ENCODE measurements around the gene EHD3. TPM values are rescaled to one million over a fixed set of nuclear protein-coding genes. Genes with fewer than 3 reads are reported as not detected.

Gene EHD3
- total and polyA plus RNA-seq, 2 of the 4 experiments (the other 2 are of a cell fraction): 29.1 to 39.8 TPM

DNA sequence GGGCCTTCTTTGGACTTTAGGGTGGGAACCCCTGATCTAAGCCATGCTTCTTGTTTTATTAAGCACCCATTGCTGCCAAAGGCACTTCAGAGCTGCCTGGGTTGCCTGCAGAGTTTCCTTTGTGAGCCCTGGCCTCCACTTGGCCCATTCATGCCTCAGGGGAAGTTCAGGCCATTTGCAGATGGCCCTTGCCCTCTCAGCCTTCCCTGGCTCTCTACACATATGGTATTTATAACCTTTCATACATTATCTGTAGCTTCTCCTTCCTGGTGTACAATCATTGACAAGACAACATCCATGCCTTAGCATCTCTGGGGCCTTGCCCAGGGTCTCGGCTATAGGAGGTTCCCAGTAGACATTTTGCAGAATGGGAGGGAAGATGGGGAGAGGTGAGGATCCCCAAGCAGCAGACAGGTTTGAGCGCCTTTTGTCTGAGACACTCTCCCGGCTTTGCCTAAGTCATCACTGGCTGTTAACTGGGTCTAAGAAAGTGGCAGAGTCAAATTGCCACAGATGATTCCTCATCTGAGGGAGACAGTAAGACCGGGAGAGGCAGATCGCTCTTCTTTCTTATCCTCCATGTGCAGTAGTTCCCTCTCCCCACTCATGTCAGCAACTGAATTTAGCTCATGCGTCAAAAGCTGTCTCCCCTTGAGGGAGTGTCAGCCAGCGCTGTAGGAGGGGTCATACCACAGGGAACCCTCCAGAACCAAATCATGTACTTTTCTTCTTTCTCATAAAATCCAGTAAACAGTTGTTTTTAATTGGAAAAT lies 2.7 kb downstream of the EHD3 start (continued):
- no peak for TF ChIP-seq POLR2A (IDR thresholded peaks at IDR 0.05; ENCODE audit: low read depth, low read length)

DNA sequence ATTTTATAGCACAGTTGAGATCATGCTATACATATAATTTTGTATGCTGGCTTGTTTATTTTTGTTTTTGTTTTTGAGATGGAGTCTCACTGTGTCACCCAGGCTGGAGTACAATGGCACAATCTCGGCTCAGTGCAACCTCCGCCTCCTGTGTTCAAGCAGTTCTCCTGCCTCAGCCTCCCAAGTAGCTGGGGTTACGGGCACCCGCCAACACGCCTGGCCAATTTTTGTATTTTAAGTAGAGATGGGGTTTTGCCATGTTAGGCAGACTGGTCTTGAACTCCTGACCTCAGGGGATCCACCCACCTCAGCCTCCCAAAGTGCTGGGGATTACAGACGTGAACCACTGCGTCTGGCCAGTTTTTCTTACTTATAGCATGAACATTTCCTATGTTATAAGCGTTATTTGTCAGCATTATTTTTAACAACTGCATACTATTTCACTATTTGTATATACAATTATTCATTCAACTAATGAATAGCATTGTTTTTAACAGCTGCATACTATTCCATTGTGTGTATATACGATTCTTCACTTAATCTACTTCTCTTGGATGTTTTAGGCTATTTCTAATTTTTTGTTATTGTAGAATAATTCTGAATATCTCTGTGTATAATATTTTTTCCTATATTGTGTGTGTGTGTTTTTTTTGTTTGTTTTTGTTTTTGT lies 3.5 kb downstream of the EHD3 start:
- no CpG with 5 or more reads among the region's 9 CpGs for WGBS, 2 experiments (ENCODE audit: extremely low coverage in 2 of 2, insufficient read length in 1 of 2)
- dilution Hi-C loops (cut with HindIII; ENCODE audit: low sequenced_read_pairs, unreplicated experiment): no loop called here
- in situ Hi-C loops (cut with MboI; ENCODE audit: low sequenced_read_pairs): no loop called here

More for the DNA sequence above, 3.5 kb downstream of the EHD3 start:
- Histone ChIP-seq H3K27me3 (ENCODE audit: control insufficient read depth, insufficient read depth, low read length) (no peaks in the 10 kb centered on the region), H2BK120ac (ENCODE audit: low read depth, low read length) (no peak overlapping the region), H3K27ac (ENCODE audit: insufficient read depth, low read length) (no peak overlapping the region), H3K36me3 (ENCODE audit: control insufficient read depth, insufficient read depth, low read length) (no peaks in the 10 kb centered on the region), H4K5ac (ENCODE audit: low read depth, low read length) (no peak overlapping the region), H3K23ac (ENCODE audit: low read depth, low read length) (no peak overlapping the region), H2BK20ac (ENCODE audit: low read depth, low read length) (no peak overlapping the region), H4K20me1 (ENCODE audit: insufficient read depth, low read length) (peaks cover 19% of the 10 kb centered on the region), H3K18ac (ENCODE audit: low read depth, low read length) (no peak overlapping the region), H3K79me1 (ENCODE audit: low read depth in 1 of 2, low read length in 2 of 2) (peaks cover 12 to 48% of the 10 kb centered on the region in 2 experiments), H2AK5ac (ENCODE audit: low read depth, low read length) (no peak overlapping the region), H2BK5ac (ENCODE audit: low read depth, low read length, poor library complexity, severe bottlenecking) (no peak overlapping the region), H3K4me2 (ENCODE audit: low read depth, low read length) (no peak overlapping the region), H2AK9ac (replicated peaks; ENCODE audit: low read depth, low read length, poor library complexity) (no peak overlapping the region), H3K9me1 (ENCODE audit: insufficient read depth, low read length) (peaks cover 22% of the 10 kb centered on the region; the same call in 1 of the 2 replicates), H3K56ac (ENCODE audit: extremely low read depth, insufficient read depth, low read length) (no peak overlapping the region), H3K14ac (replicated peaks; ENCODE audit: low read depth, low read length) (no peak overlapping the region), H3K9ac (ENCODE audit: low read depth, low read length) (no peak overlapping the region), H2AFZ (replicated peaks; ENCODE audit: low read length, poor library complexity) (no peak overlapping the region), H3K4me1 (ENCODE audit: control insufficient read depth, insufficient read depth, low read length) (peaks cover 8% of the 10 kb centered on the region; the same call in 1 of the 2 replicates), H4K91ac (ENCODE audit: insufficient read depth, low read depth, low read length) (no peak overlapping the region), H3K9me3 (ENCODE audit: control insufficient read depth, insufficient read depth, low read length) (no peaks in the 10 kb centered on the region), H3K4me3 (ENCODE audit: insufficient read depth, low read depth, low read length) (no peak overlapping the region), H4K8ac (ENCODE audit: low read depth in 2 of 2, low read length in 2 of 2) (no peak overlapping the region), H2BK15ac (ENCODE audit: low read depth, low read length) (no peak overlapping the region), H3K4ac (ENCODE audit: low read depth, low read length) (no peak overlapping the region)
- intact Hi-C loops (cut with micrococcal nuclease): no loop called here
- POLR2A ChIA-PET (ENCODE audit: unreplicated experiment): no interaction called here
- DNase-seq (no peak), ATAC-seq (ENCODE audit: low read depth) (no peak)
- BruUV-seq (replicated peaks): no TSS peak
- CTCF ChIA-PET: interaction anchor here (0.8 kb wide), 1 partner anchor 82 kb away, joined by 3 read pairs; no protein-coding TSS in a partner anchor
- no peak for TF ChIP-seq NFE2L2 (IDR thresholded peaks at IDR 0.05; ENCODE audit: low read depth, low read length)
- no peak for TF ChIP-seq FOS (IDR thresholded peaks at IDR 0.05; ENCODE audit: low read depth, low read length)
- no peak for TF ChIP-seq CEBPB (IDR thresholded peaks at IDR 0.05; ENCODE audit: low read depth, low read length)
- TF ChIP-seq RCOR1 (IDR thresholded peaks at IDR 0.05; ENCODE audit: insufficient replicate concordance, low read length): no peak
- TF ChIP-seq BHLHE40 (IDR thresholded peaks at IDR 0.05; ENCODE audit: low read depth, low read length): no peak
- no peak for TF ChIP-seq RAD21 (IDR thresholded peaks at IDR 0.05; ENCODE audit: low read length)
- TF ChIP-seq, protein P1, sequence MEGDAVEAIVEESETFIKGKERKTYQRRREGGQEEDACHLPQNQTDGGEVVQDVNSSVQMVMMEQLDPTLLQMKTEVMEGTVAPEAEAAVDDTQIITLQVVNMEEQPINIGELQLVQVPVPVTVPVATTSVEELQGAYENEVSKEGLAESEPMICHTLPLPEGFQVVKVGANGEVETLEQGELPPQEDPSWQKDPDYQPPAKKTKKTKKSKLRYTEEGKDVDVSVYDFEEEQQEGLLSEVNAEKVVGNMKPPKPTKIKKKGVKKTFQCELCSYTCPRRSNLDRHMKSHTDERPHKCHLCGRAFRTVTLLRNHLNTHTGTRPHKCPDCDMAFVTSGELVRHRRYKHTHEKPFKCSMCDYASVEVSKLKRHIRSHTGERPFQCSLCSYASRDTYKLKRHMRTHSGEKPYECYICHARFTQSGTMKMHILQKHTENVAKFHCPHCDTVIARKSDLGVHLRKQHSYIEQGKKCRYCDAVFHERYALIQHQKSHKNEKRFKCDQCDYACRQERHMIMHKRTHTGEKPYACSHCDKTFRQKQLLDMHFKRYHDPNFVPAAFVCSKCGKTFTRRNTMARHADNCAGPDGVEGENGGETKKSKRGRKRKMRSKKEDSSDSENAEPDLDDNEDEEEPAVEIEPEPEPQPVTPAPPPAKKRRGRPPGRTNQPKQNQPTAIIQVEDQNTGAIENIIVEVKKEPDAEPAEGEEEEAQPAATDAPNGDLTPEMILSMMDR (conservative IDR thresholded peaks at IDR 0.05; ENCODE audit: low read depth, low read length): no peak
- TF ChIP-seq, protein P2, sequence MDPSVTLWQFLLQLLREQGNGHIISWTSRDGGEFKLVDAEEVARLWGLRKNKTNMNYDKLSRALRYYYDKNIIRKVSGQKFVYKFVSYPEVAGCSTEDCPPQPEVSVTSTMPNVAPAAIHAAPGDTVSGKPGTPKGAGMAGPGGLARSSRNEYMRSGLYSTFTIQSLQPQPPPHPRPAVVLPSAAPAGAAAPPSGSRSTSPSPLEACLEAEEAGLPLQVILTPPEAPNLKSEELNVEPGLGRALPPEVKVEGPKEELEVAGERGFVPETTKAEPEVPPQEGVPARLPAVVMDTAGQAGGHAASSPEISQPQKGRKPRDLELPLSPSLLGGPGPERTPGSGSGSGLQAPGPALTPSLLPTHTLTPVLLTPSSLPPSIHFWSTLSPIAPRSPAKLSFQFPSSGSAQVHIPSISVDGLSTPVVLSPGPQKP (IDR thresholded peaks at IDR 0.05; ENCODE audit: borderline replicate concordance, low read depth, low read length): no peak
- no peak for TF ChIP-seq MXI1 (IDR thresholded peaks at IDR 0.05; ENCODE audit: borderline replicate concordance, low read depth, low read length)
- TF ChIP-seq RFX5 (IDR thresholded peaks at IDR 0.05; ENCODE audit: low read depth, low read length): no peak
- TF ChIP-seq POLR2A (IDR thresholded peaks at IDR 0.05; ENCODE audit: low read depth, low read length): no peak
- no peak for TF ChIP-seq MAFK (IDR thresholded peaks at IDR 0.05; ENCODE audit: low read depth, low read length)
